K562 (cell line): ENCODE data around the gene ACTL6A. TPM values are rescaled to one million over a fixed set of nuclear protein-coding genes. Genes with fewer than 3 reads are reported as not detected.

ENCODE experiments used
- ATAC-seq: fragments of 200-7000 bp; cut with Tn5 transposase; 3 replicates; pipeline ENCODE4 v1.9.1; 2020; ENCODE audit warnings: moderate library complexity
- BruUV-seq: library from RNA; stranded (reverse); fragments of 400-500 nt; replicated peaks from 2 replicates; lab custom pipeline; 2021; lab: Mats Ljungman, UMichigan
- CTCF ChIA-PET: fragments of 300-600 bp; formaldehyde crosslinking; extraction: SDS; loops from one replicate; lab custom pipeline; 2021; ENCODE audit warnings: low intra/inter-chr PET ratio; lab: Yijun Ruan, JAX
- POLR2A ChIA-PET: fragments of 300-600, 350-650 bp; sonication (Branson Sonifier 250); formaldehyde crosslinking; extraction: SDS; loops from one replicate; lab custom pipeline; 2021; ENCODE audit warnings: antibody characterized with exemption, inconsistent platforms; lab: Yijun Ruan, JAX
- DNase-seq, 4 experiments: peaks; one replicate each; pipeline versions ENCODE4 v3.0.0 to v3.0.0-alpha.2; 2011 to 2018; ENCODE audit warnings: low spot score in 3 of 4, mixed read lengths in 3 of 4; ENCODE audit errors: extremely low read depth in 1 of 4
- FAIRE-seq: peaks from 2 replicates; lab custom pipeline; 2011; peaks lifted over from hg19 to GRCh38; lab: Jason Lieb, UNC
- H2AFZ ChIP-seq: 2 replicates; pipeline ENCODE4 v1.6.0; 2011; ENCODE audit warnings: low read depth, low read length, control low read depth, inconsistent platforms
- H3K27ac ChIP-seq: fragments of 200-600 bp; 3 replicates; pipeline ENCODE4 v1.8.0; 2011; ENCODE audit warnings: low read depth, mild to moderate bottlenecking, control low read depth, inconsistent platforms, low read length, moderate library complexity, mixed read lengths; ENCODE audit errors: extremely low read depth
- H3K27me3 ChIP-seq, 2 experiments: fragments of 300-600 bp in 1 of 2; 2 replicates in 1 of 2; 3 replicates in 1 of 2; pipeline versions ENCODE4 v1.6.0 to v1.8.0; 2011; ENCODE audit warnings: inconsistent platforms in 2 of 2, low read length in 2 of 2, mild to moderate bottlenecking in 1 of 2, mixed read lengths in 1 of 2, moderate library complexity in 1 of 2; ENCODE audit not compliant: control insufficient read depth in 2 of 2, insufficient read depth in 2 of 2
- H3K36me3 ChIP-seq: fragments of 300-600 bp; 3 replicates; pipeline ENCODE4 v1.8.0; 2011; ENCODE audit warnings: mild to moderate bottlenecking, low read length, inconsistent platforms; ENCODE audit not compliant: control insufficient read depth, insufficient read depth
- H3K4me1 ChIP-seq, 2 experiments: fragments of 200-600 bp in 1 of 2; replicated peaks in 1 of 2; 2 replicates in 1 of 2; 3 replicates in 1 of 2; pipeline versions ENCODE4 v1.5.1 to v1.8.0; 2011; ENCODE audit warnings: inconsistent platforms in 2 of 2, low read length in 2 of 2, mild to moderate bottlenecking in 1 of 2, mixed read lengths in 1 of 2, moderate library complexity in 1 of 2; ENCODE audit not compliant: control insufficient read depth in 2 of 2, insufficient read depth in 2 of 2
- H3K4me2 ChIP-seq: 2 replicates; pipeline ENCODE4 v1.6.1; 2011; ENCODE audit warnings: low read length, control low read depth, inconsistent platforms, mixed read lengths; ENCODE audit not compliant: insufficient read depth
- H3K4me3 ChIP-seq: fragments of 200-600 bp; sonication (generic), shearing (Covaris generic); 2 replicates; pipeline ENCODE4 v1.5.1; 2016; ENCODE audit warnings: control low read depth, inconsistent platforms
- H3K79me2 ChIP-seq: fragments of 200-600 bp; 3 replicates; pipeline ENCODE4 v1.8.0; 2011; ENCODE audit warnings: low read length, inconsistent platforms; ENCODE audit not compliant: control insufficient read depth, insufficient read depth
- H3K9ac ChIP-seq, 2 experiments: 2 replicates each; pipeline versions ENCODE4 v1.6.0 to v1.6.1; 2011; ENCODE audit warnings: low read depth in 2 of 2, low read length in 2 of 2, control low read depth in 1 of 2, inconsistent platforms in 1 of 2, mild to moderate bottlenecking in 1 of 2, mixed read lengths in 1 of 2; ENCODE audit not compliant: insufficient read depth in 1 of 2
- H3K9me1 ChIP-seq: one replicate; pipeline ENCODE4 v1.6.0; 2011; ENCODE audit warnings: inconsistent platforms, mild to moderate bottlenecking, low read length, moderate library complexity; ENCODE audit not compliant: control insufficient read depth, insufficient read depth
- H3K9me3 ChIP-seq: replicated peaks from 2 replicates; pipeline ENCODE4 v1.5.1; 2011; ENCODE audit warnings: low read depth, low read length, inconsistent platforms; ENCODE audit not compliant: control insufficient read depth, insufficient read depth
- H4K20me1 ChIP-seq: replicated peaks from 2 replicates; pipeline ENCODE4 v1.6.1; 2011; ENCODE audit warnings: low read length, inconsistent platforms, mixed read lengths; ENCODE audit not compliant: control insufficient read depth, insufficient read depth
- NFYB ChIP-seq: IDR thresholded peaks from 2 replicates; pipeline ENCODE4 v1.6.1; 2011; ENCODE audit warnings: mild to moderate bottlenecking, moderate library complexity; ENCODE audit not compliant: insufficient read length; ENCODE audit errors: extremely low read depth
- SPI1 ChIP-seq: IDR thresholded peaks from 2 replicates; pipeline ENCODE4 v1.6.1; 2011; ENCODE audit warnings: low read depth, low read length, control low read depth, borderline replicate concordance
- YBX1 ChIP-seq: fragments of 450-650 bp; IDR thresholded peaks from 2 replicates; pipeline ENCODE4 v1.7.1; 2016; ENCODE audit warnings: mild to moderate bottlenecking
- ZNF140 ChIP-seq: fragments of 250-450 bp; sonication (Bioruptor Pico); IDR thresholded peaks from 2 replicates; pipeline ENCODE4 v1.8.0; 2021; ENCODE audit warnings: moderate library complexity, mild to moderate bottlenecking, inconsistent platforms
- ZNF354B ChIP-seq: fragments of 250-450 bp; sonication (Bioruptor Pico); IDR thresholded peaks from 2 replicates; pipeline ENCODE4 v1.4.0; 2020
- ZNF589 ChIP-seq: fragments of 200-800 bp; sonication (Bioruptor generic); IDR thresholded peaks from 2 replicates; pipeline ENCODE4 v1.6.1; 2016; ENCODE audit warnings: low read depth, missing genetic modification characterization, missing compliant biosample characterization
- WGBS: fragments of 100-300 bp; shearing (Covaris generic); methylation state at CpG from one replicate; pipeline ENCODE4 v1.1.6; 2016; ENCODE audit warnings: low coverage, mixed read lengths; ENCODE audit not compliant: insufficient coverage; ENCODE audit errors: missing lambda C conversion rate; 5-methylcytosine and 5-hydroxymethylcytosine counted together
- in situ Hi-C: fragments of 300-500 bp; cut with MboI; formaldehyde crosslinking; loops from 4 replicates; pipeline ENCODE4 v1.15.0; 2018; ENCODE audit warnings: inconsistent platforms, mixed read lengths
- intact Hi-C: fragments of 100-400 bp; cut with micrococcal nuclease; formaldehyde crosslinking; loops from 2 replicates; pipeline ENCODE4 v1.14.2; 2022
- polyA plus RNA-seq, 8 experiments: library from polyadenylated mRNA; depleted of rRNA in 4 of 8; stranded (reverse) in 5 of 8; unstranded in 3 of 8; fragments of >200 nt; fragmentation: Nextera tagmentation in 2 of 8; fragmentation: Illumina TruSeq in 1 of 8; extraction: Ambion mirVana in 2 of 8; extraction: Trizol in 1 of 8; gene quantifications; 2 replicates each; pipeline versions ENCODE4 v1.2.1 to v1.2.3, GENCODE V29; 2011 to 2014; ENCODE audit warnings: inconsistent platforms in 1 of 8, missing spikeins in 1 of 8
- total RNA-seq, 7 experiments: library from RNA; depleted of rRNA in 6 of 7; stranded (reverse); fragments of >200 nt in 6 of 7; fragmentation: Illumina TruSeq in 2 of 7; extraction: Trizol in 2 of 7; gene quantifications; 2 replicates each; pipeline versions ENCODE4 v1.2.1 to v1.2.3, GENCODE V29; 2011 to 2021; ENCODE audit warnings: low replicate concordance in 1 of 7
- TF ChIP-seq, protein P1 (sequence below): sonication (generic); formaldehyde crosslinking; IDR thresholded peaks from 2 replicates; pipeline ENCODE4 v1.8.0; 2023; ENCODE audit warnings: mild to moderate bottlenecking, missing genetic modification reagents

The ACTL6A gene
- total and polyA plus RNA-seq, 9 of the 15 experiments (the other 6 are each of a cell fraction or from before 2014, with no cell fraction given): 107 to 243 (median 157) TPM

GRCh38 chr3:179604321-179605078 lies 41.8 kb downstream of the ACTL6A start, which contains the start of the genes MRPL47 and NDUFB5 (continued):
- TF ChIP-seq YBX1: no peak

- no peak overlapping the region for H3K4me2 ChIP-seq
- DNase-seq: no peak
- no peak for FAIRE-seq
These were observed 43.9 kb downstream of the ACTL6A start for GRCh38 chr3:179606534-179607085.

More at GRCh38 chr3:179606534-179607085, 43.9 kb downstream of the ACTL6A start:
- no peaks in the 10 kb centered on the region for H3K27me3 ChIP-seq
- H4K20me1 ChIP-seq: no peaks in the 10 kb centered on the region
- ChIA-PET CTCF (no interaction called here), POLR2A (interaction anchor here (1.0 to 1.7 kb wide), 2 partner anchors 9 to 23 kb away, joined by 3 to 7 read pairs; no protein-coding TSS in a partner anchor)
- WGBS: 93% methylated on average over 4 of the region's 4 CpGs
- peaks cover 61% of the 10 kb centered on the region for H3K36me3 ChIP-seq
- ATAC-seq: no peak
- no peaks in the 10 kb centered on the region for H3K9me1 ChIP-seq
- peaks cover 95% of the 10 kb centered on the region for H3K79me2 ChIP-seq
- intact Hi-C loops (no loop called here), in situ Hi-C loops (no loop called here)
- no TSS peak for BruUV-seq
- no peaks in the 10 kb centered on the region for H3K9me3 ChIP-seq
- no peak overlapping the region for H3K9ac ChIP-seq
- H3K4me3 ChIP-seq: no peak overlapping the region
- no peak overlapping the region for H2AFZ ChIP-seq
- H3K4me1 ChIP-seq: peaks cover 10 to 29% of the 10 kb centered on the region in 2 experiments; a peak in 4 of 5 replicates
- H3K27ac ChIP-seq: no peak overlapping the region
- no peak for TF ChIP-seq ZNF140
- no peak for TF ChIP-seq ZNF589 (CRISPR knock-in tag)
- TF ChIP-seq SPI1: peak; percentile 35; the same call in 1 of the 2 replicates
- no peak for TF ChIP-seq NFYB
- TF ChIP-seq, protein P1, sequence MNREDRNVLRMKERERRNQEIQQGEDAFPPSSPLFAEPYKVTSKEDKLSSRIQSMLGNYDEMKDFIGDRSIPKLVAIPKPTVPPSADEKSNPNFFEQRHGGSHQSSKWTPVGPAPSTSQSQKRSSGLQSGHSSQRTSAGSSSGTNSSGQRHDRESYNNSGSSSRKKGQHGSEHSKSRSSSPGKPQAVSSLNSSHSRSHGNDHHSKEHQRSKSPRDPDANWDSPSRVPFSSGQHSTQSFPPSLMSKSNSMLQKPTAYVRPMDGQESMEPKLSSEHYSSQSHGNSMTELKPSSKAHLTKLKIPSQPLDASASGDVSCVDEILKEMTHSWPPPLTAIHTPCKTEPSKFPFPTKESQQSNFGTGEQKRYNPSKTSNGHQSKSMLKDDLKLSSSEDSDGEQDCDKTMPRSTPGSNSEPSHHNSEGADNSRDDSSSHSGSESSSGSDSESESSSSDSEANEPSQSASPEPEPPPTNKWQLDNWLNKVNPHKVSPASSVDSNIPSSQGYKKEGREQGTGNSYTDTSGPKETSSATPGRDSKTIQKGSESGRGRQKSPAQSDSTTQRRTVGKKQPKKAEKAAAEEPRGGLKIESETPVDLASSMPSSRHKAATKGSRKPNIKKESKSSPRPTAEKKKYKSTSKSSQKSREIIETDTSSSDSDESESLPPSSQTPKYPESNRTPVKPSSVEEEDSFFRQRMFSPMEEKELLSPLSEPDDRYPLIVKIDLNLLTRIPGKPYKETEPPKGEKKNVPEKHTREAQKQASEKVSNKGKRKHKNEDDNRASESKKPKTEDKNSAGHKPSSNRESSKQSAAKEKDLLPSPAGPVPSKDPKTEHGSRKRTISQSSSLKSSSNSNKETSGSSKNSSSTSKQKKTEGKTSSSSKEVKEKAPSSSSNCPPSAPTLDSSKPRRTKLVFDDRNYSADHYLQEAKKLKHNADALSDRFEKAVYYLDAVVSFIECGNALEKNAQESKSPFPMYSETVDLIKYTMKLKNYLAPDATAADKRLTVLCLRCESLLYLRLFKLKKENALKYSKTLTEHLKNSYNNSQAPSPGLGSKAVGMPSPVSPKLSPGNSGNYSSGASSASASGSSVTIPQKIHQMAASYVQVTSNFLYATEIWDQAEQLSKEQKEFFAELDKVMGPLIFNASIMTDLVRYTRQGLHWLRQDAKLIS (CRISPR knock-in tag): no peak
- no peak for TF ChIP-seq ZNF354B (CRISPR knock-in tag)
